GM18526 (cell line): Measurements from ENCODE around the gene DYNC2H1.

Source experiments
- POLR2A ChIP-seq: IDR thresholded peaks from 3 replicates; pipeline ENCODE4 v1.6.1; 2011; ENCODE audit not compliant: insufficient read length; ENCODE audit errors: extremely low read depth

DYNC2H1 gene

DNA sequence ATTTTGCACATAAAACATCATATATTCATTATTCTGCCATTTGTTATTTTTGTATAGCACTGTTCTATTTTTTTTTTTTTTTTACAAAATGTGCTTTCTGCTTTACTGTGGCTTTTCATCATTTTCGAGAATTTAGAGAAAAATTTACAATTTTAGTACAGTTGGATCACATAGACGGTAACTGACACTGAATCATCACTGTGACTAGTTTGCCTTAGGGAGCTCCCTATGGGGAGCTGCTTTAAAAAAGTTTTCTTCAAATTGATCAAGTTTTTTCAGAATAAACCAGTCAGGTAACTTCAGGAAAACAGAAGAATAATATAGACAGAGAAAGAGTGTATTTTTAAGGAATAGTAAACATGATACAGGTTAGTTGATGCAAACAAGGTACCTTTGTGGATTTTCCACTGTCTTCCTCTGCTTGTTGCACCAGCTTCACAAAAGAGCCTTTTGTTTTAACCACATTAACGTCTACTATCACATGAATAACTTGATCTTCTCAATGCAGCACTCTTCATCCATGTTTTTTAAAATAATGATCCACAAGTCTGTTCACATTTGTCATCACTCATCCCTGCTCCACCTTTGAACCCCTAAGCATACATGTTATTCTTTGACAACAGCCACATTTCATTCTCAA is 327.0 kb downstream of the DYNC2H1 start:
- no peak for TF ChIP-seq POLR2A

DNA sequence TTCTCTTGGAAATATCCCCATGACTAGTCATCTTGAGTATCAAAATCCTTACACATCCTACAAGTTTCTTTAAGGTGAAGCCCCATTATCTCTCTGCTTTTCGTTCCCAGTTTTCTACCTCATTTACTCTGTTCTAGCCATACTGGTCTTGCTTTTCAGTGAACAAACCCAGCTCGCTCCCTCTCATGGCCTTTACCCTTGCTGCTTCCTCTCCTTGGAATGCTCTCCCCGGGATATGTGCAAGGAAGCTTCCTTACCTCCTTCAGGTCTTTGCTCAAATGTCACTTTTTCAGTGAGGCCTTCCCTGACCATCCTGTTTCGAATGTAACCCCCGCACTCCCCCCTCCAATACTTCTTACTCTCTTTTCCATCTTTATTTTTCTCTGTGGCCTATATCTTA is 331.8 kb downstream of the DYNC2H1 start:
- TF ChIP-seq POLR2A, result no peak

DNA sequence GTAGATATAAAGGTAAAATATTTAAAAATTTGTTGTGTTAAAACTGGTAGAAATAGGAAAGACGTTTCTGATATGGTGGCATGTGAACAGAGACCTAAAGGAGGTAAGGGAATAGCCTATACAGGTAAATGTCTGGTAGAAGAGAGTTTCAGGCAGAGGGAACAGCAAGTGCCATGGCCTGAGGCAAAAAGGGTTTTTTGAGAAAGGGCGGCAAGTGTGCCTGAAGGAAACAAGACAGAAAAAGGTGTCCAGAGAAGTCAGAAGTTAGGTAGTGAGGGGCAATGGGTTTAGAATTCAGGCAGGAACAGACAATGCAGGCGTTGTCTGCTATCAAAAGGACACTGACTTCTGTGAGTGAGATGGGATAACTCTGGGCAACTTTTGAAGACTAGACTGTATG is 339.7 kb downstream of the DYNC2H1 start:
- TF ChIP-seq POLR2A, result no peak

DNA sequence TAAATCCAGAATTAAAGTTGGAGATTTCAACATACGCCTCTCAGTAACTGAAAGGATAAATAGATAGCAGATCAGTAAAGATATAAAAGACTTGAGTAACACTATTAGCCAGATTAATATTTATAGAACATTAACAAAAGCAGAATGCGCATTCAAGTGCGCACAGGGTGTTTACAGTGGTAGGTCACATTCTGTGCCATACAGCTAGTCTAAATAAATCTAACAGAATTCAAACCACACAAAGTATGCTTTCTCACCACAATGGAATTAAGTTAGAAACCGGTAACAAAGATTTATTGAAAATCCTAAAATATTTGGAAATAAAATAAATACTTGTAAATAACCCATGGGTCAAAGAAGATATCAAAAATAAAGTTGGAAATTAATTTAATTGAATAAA is 341.0 kb downstream of the DYNC2H1 start:
- no peak for TF ChIP-seq POLR2A

DNA sequence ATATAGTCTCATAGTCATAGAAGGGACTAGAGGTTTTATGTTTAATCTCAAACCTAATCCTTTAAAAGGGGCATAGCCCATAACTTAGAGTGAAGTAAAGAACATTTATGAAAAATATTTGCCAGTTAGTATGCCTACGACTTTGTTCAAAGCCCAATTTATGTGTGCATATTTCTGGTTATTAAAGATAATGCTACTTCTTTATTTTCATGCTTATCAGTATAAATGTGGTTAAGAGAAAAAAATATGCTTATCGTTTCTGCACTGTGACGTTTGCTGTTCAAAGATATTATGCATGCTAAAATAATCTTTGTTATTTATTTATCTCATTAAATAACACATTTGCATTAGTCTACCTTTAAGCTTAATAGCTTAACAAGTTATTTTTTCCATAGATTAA is 343.9 kb downstream of the DYNC2H1 start:
- TF ChIP-seq POLR2A, result no peak

DNA sequence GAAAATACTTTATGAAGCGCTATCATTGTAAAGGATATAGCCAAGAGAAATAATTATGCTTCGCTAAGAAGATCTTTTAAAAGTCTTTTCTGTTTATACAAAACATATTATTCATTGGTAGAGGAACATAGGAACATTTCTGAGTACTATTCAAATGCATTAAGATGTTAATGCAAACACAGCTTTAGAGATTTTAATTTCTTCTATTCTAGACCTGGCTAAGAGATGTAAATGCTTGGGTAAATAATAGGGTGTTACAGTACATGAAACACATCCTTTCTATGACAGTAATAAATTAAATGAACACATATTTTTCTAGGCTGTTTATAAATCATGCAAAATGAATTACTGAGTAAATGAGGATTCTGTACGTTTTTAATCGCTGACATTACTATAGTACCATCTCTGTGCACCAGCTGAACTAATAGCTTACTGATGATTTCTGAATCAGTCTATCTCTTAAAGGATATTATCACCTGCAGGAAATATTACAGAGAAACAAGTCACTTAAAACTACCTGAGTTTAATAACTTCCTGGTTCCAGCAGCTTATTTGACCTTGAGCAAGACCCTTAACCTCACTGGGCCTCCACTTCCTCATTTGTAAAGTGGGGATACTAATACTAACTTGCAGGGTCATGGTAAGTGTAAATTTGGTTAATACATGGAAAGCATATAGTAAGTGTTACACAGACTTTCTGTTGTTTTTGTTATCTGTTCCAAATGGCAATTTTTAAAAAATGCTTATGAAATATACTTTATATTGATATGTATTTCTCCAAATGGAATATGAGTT is 344.9 kb downstream of the DYNC2H1 start:
- TF ChIP-seq POLR2A, result no peak

DNA sequence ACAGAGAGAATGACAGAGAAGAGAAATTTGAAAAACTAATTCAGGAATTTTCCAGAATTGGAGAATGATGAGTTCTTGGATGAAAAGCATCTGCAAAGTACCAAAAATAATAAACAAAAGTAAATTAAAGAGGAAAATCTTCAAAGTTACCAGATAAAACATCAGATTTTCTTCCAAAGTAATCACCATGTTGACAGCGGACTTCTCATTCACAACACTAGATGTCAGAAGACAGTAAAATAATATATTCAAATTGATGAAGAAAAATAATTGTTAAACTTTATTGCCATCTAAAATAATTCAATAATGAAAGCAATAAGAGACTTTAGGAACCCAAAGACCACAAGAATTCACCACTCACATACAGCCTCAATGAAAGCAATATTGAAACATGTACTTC is 355.2 kb downstream of the DYNC2H1 start:
- no peak for TF ChIP-seq POLR2A

DNA sequence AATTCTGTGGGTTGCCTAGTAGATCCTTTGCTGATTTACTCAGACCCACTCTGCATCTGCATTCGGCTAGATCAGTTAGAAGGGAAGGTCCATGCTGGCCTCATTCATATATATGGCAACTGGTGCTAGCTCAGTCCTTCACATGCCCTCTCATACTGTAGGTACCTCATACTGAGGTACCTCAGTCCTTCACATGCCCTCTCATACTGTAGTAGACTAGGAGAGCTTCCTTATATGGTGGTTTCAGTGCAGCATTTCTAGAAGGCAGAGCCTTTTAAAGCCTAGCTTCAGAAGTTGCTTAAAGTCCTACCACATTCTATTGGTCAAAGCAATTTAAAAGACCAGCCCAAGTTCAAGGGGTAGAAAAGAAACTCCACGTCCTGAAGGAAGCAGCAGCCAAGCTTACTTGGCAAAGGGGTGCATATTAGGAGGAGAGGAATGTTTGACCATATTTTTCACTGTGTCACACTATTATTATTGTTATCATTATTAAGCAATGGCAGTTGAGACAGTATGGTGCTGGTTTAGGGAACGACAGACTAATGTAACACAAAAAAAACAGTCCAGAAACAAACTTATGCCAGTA is 356.4 kb downstream of the DYNC2H1 start:
- TF ChIP-seq POLR2A, result no peak

DNA sequence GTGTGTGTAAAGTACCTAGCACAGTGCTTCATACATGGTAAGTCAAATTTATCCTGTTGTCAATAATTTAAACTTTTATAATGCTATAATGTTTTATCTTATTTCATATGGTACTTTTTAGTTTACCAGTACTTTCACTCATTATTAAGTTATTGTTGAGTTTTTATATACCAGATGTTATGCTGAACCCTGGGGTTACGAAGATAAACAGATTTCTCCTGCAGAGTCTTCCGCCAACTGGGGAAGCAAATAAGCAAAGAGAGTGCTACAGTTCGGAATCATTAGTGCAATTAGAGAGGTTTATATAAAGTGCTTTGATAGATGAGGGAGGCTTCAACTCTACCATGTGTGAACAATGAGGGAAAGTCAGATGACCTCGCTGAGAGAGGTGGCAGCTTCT is 362.3 kb downstream of the DYNC2H1 start:
- no peak for TF ChIP-seq POLR2A

DNA sequence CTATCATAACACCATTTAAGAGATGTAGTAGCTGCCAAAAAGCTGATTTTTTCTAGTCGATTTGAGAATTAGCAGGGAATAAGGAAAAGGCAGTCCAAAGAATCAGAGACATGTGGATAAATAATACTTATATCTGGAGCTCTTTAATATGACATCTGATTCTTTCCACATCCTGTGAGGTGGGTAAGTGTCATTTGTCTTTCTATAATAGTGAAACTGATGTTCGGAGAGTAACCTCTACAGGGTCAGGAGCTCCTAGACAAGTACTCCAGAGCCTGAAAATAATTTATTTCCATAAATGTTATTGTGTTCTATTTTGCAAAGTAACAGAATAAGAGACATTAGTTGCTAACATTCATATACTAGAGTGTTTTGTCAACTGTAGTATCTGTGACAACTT is 367.6 kb downstream of the DYNC2H1 start:
- no peak for TF ChIP-seq POLR2A

DNA sequence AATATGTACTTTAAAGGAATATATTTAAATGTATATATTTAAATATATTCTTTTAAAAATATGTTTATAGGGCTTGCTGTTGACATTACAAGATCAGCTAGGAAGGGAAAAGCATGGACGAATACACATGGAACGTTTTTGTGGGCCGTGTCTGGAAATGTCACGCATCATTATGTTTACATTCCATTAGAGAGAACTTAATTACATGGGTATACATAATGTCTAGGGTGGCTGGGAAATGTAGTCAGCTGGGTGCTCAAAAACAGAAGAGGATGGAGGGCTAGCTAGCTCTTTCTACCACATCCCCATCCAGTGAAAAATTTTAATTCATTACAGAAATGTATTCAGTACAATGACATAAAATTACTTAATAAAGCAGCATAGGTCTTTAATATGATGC is 371.2 kb downstream of the DYNC2H1 start:
- no peak for TF ChIP-seq POLR2A

DNA sequence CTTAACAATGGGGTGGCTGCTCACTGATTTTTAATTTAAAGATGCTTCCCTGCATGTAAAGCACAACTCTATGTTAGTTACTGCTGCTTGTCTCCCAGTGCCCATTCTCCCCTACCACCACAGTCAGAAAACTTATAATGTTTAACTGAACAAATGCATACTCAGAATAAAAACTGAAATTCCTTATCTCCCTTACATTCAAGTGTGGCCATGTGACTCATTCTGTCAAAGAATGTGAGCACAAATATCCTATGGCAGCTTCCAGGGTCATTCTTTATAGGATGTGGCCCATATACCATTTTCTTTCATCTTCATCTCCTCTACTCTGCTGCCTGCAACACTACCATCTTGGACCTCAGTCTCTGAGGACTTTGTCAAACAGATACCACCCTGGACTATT is 374.8 kb downstream of the DYNC2H1 start:
- TF ChIP-seq POLR2A, result no peak

DNA sequence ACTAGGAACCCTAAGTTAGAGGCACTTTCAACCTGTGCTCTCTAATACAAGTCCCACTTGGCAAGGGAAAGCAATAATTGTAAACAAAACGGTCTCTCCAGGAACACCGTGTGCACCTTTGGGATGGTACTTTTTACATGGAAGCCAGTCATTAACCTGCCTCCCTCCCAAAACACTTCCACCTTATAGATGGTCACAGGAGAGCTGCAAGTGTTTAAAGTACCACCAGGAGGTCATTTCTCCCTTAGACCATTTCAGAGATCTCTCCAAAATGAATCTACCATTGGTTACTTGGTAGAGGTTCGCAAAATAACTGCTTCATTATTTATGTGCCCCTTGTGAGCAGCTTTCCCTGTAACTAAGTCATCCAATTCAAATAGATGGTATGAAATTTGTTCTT is 375.3 kb downstream of the DYNC2H1 start:
- TF ChIP-seq POLR2A, result no peak

DNA sequence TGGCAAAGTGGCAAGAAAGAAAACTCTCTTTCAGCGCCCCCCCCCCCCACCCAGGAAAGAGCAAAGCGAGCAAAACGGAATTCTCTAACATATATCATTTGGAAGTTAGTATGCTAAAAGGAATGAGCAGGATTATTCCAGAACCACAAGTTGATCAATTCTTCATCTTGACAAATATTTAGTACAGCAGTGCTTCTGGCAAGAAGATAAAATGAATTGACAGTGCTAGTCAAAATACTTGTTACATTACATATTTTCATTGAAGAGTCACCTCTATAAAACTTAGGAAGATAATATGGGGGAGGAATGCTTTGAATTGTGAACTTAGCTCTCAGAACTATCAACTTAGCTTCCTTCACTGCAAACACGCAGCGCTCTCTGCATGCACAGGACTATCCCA is 377.4 kb downstream of the DYNC2H1 start:
- TF ChIP-seq POLR2A, result no peak

DNA sequence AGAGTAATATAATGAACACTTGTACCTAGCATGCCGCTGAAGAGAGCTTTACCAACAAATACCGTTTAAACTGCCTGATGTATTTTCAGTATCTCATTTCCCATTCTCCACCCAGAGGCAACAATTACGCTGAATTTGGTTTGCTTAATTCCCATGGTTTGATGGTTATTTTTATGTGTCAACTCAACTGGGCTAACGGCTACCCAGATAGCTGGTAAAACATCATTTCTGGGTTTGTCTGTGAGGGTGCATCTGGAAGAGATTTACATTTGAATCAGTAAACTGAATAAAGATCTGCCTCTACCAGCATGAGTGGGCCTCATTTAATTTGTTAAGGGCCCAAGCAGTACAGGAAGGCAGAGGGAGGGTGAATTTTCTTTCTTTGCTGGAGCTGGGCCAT is 377.9 kb downstream of the DYNC2H1 start:
- TF ChIP-seq POLR2A, result no peak

DNA sequence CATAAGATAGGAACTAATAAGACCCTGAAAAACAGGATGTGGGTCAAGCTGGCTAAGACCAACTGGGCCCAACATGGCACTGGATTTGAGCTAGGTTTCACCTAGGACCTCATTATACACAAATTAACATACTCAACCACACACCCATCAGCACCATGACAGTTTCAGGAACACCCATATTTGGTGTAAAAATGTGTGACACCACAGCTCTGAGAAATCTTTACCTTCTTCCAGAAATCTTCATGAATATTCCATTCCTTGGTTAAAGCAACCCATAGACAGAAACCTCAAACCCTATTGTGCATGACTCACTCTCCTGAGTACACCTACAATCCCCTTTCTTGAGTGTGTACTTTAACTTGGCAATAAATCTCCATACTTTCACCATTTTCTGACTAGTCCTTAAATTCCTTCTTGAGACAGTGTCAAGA is 378.8 kb downstream of the DYNC2H1 start:
- no peak for TF ChIP-seq POLR2A

DNA sequence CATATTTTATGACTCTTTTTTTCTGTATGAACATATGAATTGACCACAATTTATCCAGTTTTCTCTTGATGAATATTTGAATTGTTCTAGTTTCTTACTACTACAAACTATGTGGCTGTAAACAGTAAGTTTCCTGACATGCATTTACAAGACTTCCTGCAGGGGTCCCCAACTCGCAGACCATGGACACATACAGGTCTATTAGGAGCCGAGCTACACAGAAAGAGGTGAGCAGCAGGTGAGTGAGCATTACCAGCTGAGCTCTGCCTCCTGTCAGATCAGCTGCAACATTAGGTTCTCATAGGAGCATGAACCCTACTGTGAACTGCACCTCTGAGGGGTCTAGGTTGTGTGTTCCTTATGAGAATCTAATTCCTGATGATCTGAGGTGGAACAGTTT is 379.4 kb downstream of the DYNC2H1 start:
- TF ChIP-seq POLR2A, result no peak

DNA sequence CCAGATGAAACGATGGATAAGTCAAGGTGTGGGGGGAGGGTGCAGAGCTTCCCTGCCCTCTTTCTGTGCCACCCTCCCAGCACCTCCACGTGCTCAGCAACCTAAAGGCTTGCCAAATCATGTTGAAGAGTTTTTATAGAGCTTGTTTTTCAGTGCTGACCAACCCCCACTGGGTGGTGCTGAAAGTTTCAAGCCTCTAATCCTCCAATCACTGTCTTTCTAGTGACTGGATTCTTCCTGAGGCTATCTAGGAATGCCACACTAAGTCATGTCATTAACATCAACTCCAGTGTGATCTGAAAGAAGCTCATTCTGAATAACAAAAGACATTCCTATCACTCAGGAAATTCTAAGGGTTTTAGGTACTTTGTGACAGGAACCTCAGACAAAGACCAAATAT is 382.6 kb downstream of the DYNC2H1 start:
- no peak for TF ChIP-seq POLR2A
